ENCODE results near the gene TRPM5.
"Not testable (repeated sequence)": the region's sequence is repeated elsewhere in the genome, so short reads cannot be mapped to it uniquely, and the experiment has no call there.

TRPM5 gene

DNA sequence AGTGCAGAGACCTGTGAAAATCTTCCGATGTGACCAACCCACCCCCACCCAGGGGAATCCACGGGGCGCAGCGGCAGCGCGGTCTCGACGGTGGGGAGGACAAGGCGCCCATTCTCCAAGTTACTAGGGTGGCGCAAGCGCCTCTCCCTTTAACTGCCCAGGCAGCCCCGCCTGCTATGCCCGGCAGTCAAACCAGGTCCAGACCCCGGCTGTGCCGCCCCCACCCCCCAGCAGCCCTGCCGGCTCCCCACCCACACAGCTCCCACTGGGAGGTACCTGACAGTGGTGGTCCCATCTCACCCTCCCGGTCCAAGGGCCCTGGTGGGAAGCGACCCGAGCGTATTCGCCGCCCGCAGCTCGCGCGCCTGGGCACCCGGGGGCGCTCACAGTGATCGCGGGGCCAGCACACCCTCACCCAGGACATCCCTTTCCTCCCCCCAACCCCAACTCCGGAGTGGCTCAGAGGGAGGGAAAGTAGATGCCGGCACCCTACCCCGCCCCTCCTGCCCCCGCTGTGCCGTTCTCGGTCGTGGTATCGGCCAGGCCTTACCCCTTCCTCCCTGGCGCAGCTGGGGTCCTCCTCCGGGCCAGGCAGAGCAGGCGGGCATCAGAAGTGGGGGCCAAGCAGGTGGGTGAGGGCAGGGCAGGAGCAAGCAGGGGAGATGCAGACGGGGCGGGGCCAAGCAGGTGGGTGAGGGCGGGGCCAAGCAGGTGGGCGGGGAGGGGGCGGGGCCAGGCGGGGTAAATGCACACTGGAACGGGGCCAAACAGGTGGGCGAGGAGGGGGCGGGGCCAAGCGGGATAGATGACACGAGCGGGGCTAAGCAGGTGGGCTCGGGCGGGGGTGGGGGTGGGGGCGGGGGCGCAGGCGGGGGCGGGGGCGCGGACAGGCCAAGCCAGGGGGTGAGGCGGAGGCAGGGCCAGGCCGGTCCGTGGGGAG lies at the start of gene TRPM5:
TRPM5 (minus strand) TSS at position 634 of the 940 bp plus-strand sequence. CDS start 21,478 bp downstream, outside the sequence.
- DNase-seq = no peak

DNA sequence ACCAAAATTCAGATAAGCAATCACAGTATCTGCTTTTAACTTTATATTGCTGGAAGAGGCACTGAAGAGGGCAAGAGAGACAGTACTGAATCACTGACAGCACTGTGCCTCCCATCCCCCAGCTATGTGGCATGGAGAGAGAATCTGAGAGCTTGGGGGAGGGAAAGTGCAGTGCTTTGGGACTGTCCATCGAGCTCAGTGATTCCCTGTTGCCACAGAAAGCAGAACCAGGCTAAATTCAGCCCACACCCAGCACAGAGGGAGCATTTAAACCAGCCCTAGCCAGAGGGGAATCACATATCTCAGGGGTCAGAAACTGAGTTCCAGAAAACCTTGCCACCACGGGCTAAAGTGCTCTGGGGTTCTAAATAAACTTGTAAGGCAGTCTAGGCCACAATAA lies 44.8 kb upstream of the TRPM5 start:
- DNase-seq = no peak

GRCh38 chr11:2488004-2488403 lies 43.7 kb upstream of the TRPM5 start:
- no peak for DNase-seq

- no peak for DNase-seq
Observed at GRCh38 chr11:2484576-2485125, 40.3 kb upstream of the TRPM5 start.

DNA sequence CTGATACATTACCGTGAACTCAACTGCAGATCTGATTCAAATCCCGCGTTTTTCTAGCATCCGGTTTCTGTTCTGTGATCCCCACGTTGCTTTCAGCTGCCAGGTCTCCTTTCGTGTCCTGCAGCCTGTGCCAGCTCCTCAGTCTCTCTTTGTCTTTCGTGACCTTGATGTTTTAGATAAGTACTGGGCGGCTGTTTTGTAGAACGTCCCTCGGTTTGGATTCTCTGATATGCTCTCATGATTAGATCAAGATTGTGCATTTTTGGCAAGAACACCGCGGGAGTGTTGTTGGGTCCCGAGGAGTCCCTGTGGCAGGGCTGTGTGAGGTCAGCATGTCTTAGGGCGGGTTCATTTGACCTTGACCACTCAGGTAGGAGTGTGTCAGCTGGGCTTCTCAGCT lies 39.1 kb upstream of the TRPM5 start:
- peak; percentile 22 for DNase-seq

DNA sequence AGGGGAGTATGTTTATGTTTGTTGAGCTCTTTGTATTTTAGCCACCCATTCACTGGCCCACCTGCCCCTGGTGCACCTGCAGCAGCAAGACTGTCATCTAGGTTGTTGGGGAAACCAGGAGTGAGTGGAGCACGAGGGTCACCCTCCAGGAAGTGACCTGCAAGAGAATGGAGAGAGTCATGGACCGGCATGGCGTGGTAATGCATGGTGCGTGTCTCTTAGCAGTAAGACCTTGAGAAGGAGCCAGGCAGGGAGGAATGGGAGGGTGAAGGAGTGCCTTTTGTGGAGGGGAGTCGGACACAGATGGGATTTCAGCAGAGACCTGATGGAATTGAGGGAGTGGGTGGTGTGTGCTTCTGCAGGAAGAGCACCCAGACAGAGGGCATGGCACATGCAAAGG lies 38.4 kb upstream of the TRPM5 start:
- peak; percentile 40 for DNase-seq

DNA sequence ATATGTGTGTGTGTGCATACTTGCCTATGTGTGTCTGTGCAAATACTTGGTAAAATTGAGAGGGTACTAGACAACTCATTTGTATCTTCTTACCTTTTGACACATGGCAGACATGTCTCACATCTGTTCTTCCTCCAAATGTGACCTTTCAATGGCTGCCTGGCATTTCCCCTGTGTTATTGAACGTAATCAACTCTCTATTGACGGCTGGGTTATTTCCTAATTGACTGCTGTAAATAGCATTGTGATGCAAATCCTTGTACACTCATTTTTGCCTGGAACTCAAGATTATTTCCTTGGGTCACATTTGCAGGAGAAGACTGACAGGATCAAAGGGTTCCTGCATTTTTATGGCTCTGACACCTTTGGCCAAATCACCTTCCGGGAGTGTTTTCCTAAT lies 37.9 kb upstream of the TRPM5 start:
- no peak for DNase-seq

GRCh38 chr11:2481253-2481652 lies 36.9 kb upstream of the TRPM5 start:
- DNase-seq = peak; percentile 52

DNA sequence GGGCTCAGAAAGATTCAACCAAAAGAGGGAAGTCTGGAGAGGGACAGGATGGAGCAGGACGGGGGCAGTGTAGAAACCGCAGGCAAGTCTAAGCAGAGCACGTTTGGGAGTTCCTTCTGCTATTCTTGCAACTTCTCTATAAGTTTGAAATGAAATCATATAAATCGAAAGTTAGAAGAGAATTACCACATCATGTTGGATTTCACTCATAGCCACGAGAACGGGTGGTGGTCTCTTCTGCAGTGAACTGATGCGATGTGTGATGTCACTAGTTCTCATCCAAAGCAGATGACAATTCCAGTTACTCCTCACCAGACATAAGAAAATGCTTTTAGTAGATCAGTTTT lies 36.5 kb upstream of the TRPM5 start:
- no peak for DNase-seq

DNA sequence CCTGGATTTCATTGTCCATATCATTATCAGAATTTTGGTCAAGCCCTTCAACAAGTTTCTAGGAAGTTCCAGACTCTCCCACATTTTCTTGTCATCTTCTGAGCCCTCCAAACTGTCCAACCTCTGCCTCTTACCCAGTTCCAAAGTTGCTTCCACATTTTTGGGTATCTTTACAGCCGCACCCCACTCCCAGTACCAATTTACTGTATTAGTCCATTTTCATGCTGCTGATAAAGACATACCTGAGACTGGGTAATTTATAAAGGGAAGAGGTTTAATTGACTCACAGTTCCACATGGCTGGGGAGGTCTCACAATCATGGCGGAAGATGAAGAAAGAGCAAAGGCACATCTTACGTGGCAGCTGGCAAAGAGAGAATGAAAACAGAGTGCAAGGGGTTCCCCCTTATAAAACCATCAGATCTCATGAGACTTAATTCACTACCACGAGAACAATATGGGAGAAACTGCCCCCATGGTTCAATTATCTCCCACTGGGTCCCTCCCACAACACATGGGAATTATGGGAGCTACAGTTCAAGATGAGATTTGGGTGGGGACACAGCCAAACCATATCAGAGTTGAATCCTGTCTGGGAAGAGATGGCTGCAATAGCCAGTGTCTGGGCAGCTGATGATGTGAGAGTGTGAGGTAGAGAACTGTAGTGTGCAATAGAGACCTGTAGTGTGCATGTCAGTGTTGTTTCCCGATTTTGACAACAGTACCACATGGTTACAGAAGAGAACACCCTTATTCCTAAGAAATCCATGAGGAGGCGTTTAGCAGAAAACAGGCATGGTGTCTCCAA lies 36.0 kb upstream of the TRPM5 start:
- not testable (repeated sequence) for DNase-seq

- DNase-seq = no peak
Observed at GRCh38 chr11:2477936-2478335, 33.6 kb upstream of the TRPM5 start.

DNA sequence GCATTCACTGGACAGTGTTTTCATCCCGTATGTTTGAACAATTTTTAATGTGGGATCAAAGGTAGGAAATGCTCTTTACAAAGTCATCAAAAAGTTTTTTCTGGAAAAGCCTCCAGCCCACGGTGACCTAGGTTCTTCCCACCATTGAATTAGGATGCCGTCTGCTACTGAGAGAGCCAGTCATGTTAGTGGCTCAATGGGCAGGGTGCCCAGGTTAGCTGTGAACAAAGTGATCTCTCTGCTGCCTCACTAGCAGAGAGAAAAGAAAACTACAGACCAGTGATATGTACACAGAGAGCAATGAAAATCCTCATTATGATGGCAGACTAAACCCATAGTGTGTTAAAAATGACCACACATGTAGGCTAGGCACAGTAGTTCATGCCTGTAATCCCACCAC lies 32.9 kb upstream of the TRPM5 start:
- DNase-seq = no peak

- no peak for DNase-seq
Observed at GRCh38 chr11:2475136-2475918, 31.0 kb upstream of the TRPM5 start.

- DNase-seq = peak; percentile 68
Observed at GRCh38 chr11:2474059-2474901, 30.0 kb upstream of the TRPM5 start.

GRCh38 chr11:2473361-2474058 lies 29.2 kb upstream of the TRPM5 start:
- no peak for DNase-seq

GRCh38 chr11:2472428-2473186 lies 28.3 kb upstream of the TRPM5 start:
- DNase-seq = no peak

DNA sequence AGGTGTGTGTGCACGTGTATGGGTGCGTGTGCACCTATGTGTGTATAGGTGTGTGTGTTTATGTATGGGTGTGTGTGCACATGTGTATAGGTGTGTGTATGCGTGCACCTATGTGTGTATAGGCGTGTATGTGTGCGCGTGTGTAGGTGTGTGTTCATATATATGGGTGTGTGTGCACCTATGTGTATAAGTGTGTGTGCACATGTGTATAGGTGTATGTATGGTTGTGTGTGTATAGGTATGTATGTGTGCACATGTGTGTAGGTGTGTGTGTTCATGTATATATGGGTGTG lies 27.4 kb upstream of the TRPM5 start:
- DNase-seq = no peak

DNA sequence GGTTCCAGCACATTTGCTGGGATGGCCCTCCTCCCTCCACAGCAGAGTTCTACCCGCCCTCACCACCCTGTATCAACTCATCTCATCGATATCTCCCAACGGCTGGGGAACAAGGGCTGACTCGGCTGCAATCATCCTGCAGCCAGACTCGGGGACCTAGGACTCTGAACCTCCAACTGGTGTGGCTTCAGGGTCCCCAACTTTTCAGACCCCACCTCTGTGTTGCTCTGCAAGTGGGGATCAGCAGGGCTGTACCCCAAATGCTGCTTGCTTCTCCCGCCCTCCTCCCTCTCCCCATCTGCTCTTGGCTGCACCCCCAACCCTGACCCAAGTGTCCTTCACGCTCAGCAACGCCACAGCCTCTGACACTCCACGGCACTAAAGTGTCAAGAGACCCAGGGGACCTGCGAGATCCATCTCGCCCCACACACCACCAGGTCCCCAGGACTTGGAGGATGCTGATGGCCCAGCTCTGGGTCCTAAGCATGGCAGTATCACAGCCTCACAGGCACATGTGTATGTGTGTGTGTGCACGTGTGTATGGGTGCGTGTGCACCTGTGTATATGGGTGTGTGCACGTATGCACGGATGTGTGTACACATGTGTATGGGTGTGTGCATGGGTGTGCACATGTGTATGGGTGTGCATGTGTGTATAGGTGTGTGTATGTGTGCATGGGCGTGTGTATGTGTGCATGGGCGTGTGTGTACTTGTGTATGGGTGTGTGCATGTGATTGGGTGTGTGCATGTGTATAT lies 26.9 kb upstream of the TRPM5 start:
- no peak for DNase-seq

- DNase-seq = no peak
Observed at GRCh38 chr11:2470495-2470894, 26.2 kb upstream of the TRPM5 start.

Data from NCI-H345 (cell line).